GM20431 (cell line): ENCODE results near the gene HDAC6.
"Not testable (repeated sequence)": the region's sequence is repeated elsewhere in the genome, so short reads cannot be mapped to it uniquely, and the experiment has no call there.

ENCODE experiments used
- in situ Hi-C: fragments of 300-500 bp; cut with MseI, MboI; formaldehyde crosslinking; loops from one replicate; pipeline ENCODE4 v1.15.0; 2020; ENCODE audit warnings: low sequenced_read_pairs; ENCODE audit not compliant: unreplicated experiment

HDAC6 gene

GRCh38 chrX:48818866-48819265, 17.0 kb downstream of the HDAC6 start:
- in situ Hi-C loops: no loop called here

- in situ Hi-C loops: not testable (repeated sequence)
These were observed 17.5 kb downstream of the HDAC6 start for GRCh38 chrX:48819394-48819793.

- in situ Hi-C loops: no loop called here
These were observed 21.2 kb downstream of the HDAC6 start for GRCh38 chrX:48823053-48823452.

GRCh38 chrX:48824066-48824465, 22.2 kb downstream of the HDAC6 start:
- in situ Hi-C loops: no loop called here

GRCh38 chrX:48826135-48826875, 24.4 kb downstream of the HDAC6 start, which contains the start of gene ERAS:
ERAS (plus strand) TSS chrX:48826513; CDS start chrX:48829124, 2,611 bp downstream.
- in situ Hi-C loops: no loop called here

- in situ Hi-C loops: no loop called here
These were observed 25.2 kb downstream of the HDAC6 start for GRCh38 chrX:48826876-48827653.

- in situ Hi-C loops: no loop called here
These were observed 25.7 kb downstream of the HDAC6 start for GRCh38 chrX:48827654-48827968.

- in situ Hi-C loops: no loop called here
These were observed 27.3 kb downstream of the HDAC6 start for GRCh38 chrX:48829016-48829735.

- in situ Hi-C loops: no loop called here
These were observed 29.5 kb downstream of the HDAC6 start for GRCh38 chrX:48831136-48831908.

- in situ Hi-C loops: no loop called here
These were observed 30.0 kb downstream of the HDAC6 start for GRCh38 chrX:48831909-48832291.

GRCh38 chrX:48833542-48834138, 31.8 kb downstream of the HDAC6 start:
- in situ Hi-C loops: no loop called here

- in situ Hi-C loops: no loop called here
These were observed 32.5 kb downstream of the HDAC6 start for GRCh38 chrX:48834383-48834709.

GRCh38 chrX:48835524-48836329, 33.9 kb downstream of the HDAC6 start, which contains the start of gene PCSK1N:
PCSK1N (minus strand) TSS chrX:48835610; CDS start chrX:48835532, 78 bp downstream.
- in situ Hi-C loops: no loop called here

GRCh38 chrX:48839686-48840085, 37.8 kb downstream of the HDAC6 start:
- in situ Hi-C loops: no loop called here

GRCh38 chrX:48848847-48849246, 47.0 kb downstream of the HDAC6 start:
- in situ Hi-C loops: no loop called here

GRCh38 chrX:48852857-48853256, 51.0 kb downstream of the HDAC6 start:
- in situ Hi-C loops: no loop called here

- in situ Hi-C loops: not testable (repeated sequence)
These were observed 51.6 kb downstream of the HDAC6 start for GRCh38 chrX:48853494-48853893.

GRCh38 chrX:48854121-48854804, 52.4 kb downstream of the HDAC6 start:
- in situ Hi-C loops: not testable (repeated sequence)
